Suprapubic skin (tissue), 4 donors: ENCODE results near the gene ZNF292. TPM values are rescaled to one million over a fixed set of nuclear protein-coding genes. Genes with fewer than 3 reads are reported as not detected.
"Not testable (repeated sequence)": the region's sequence is repeated elsewhere in the genome, so short reads cannot be mapped to it uniquely, and the experiment has no call there.

ENCODE experiments used
- DNase-seq, 2 donors: peaks; one replicate each; pipeline ENCODE4 v3.0.0-alpha.2; 2019; ENCODE audit warnings: low spot score in 2 of 2
- H3K27ac ChIP-seq: fragments of 200-600 bp; sonication (generic); one replicate; pipeline ENCODE4 v1.5.1; 2019
- H3K27me3 ChIP-seq: fragments of 200-600 bp; sonication (generic); one replicate; pipeline ENCODE4 v1.5.1; 2019
- H3K36me3 ChIP-seq: fragments of 200-600 bp; sonication (generic); one replicate; pipeline ENCODE4 v1.5.1; 2019
- H3K4me1 ChIP-seq: fragments of 200-600 bp; sonication (generic); one replicate; pipeline ENCODE4 v1.5.1; 2019
- H3K4me3 ChIP-seq: fragments of 200-600 bp; sonication (generic); one replicate; pipeline ENCODE4 v1.5.1; 2019; ENCODE audit warnings: mild to moderate bottlenecking
- H3K9me3 ChIP-seq: fragments of 200-600 bp; sonication (generic); one replicate; pipeline ENCODE4 v1.5.1; 2019
- EP300 ChIP-seq: sonication (generic); formaldehyde crosslinking; IDR thresholded peaks from one replicate; pipeline ENCODE4 v1.6.1; 2017; ENCODE audit warnings: antibody characterized with exemption
- POLR2A ChIP-seq, 2 donors: fragments of 450-650 bp; IDR thresholded peaks; one replicate each; pipeline ENCODE4 v1.6.1; 2017; ENCODE audit warnings: antibody characterized with exemption in 2 of 2, mild to moderate bottlenecking in 2 of 2, moderate library complexity in 2 of 2
- POLR2AphosphoS5 ChIP-seq, 3 donors: sonication (generic); formaldehyde crosslinking; IDR thresholded peaks; one replicate each; pipeline ENCODE4 v1.6.1; 2017; ENCODE audit warnings: antibody characterized with exemption in 3 of 3
- WGBS: methylation state at CpG from one replicate; pipeline ENCODE4 v1.1.5; 2018; 5-methylcytosine and 5-hydroxymethylcytosine counted together
- total RNA-seq, 4 donors: library from RNA; depleted of rRNA; stranded (reverse); fragments of >200 nt; gene quantifications; one replicate each; pipeline ENCODE4 v1.1.0, GENCODE V29; 2016
- TF ChIP-seq, protein P1 (sequence below), 2 donors: fragments of 200-600 bp in 1 of 2; fragments of 450-650 bp in 1 of 2; sonication (generic) in 1 of 2; IDR thresholded peaks; one replicate each; pipeline ENCODE4 v1.5.1; 2016 to 2019; ENCODE audit warnings: antibody characterized with exemption in 2 of 2, mild to moderate bottlenecking in 1 of 2, moderate library complexity in 1 of 2

Gene ZNF292
- total RNA-seq, 4 donors from 2014 or later: 26.7 to 111 (median 34.7) TPM

DNA sequence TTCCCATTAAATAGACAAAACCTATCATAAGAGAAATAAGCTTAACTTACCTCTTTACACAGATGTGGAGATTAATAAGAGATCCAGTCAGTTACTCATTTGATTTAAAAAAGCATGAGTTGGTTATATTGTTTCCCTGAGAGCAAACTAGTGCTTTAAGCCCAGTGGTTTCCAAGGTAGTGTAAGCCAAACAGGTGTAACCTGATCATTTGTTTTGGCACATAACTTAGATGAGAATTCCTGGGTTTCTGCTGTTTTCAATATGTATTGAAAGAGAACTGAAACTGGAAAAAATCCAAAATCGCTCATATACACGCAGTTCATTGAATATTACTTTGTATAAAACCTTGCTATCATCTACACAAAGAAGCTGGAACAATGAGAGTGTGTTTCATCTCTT lies 136.5 kb downstream of the ZNF292 start:
- TF ChIP-seq POLR2A (IDR thresholded peaks at IDR 0.05): no peak
- no peak for TF ChIP-seq EP300
- TF ChIP-seq, protein P1, sequence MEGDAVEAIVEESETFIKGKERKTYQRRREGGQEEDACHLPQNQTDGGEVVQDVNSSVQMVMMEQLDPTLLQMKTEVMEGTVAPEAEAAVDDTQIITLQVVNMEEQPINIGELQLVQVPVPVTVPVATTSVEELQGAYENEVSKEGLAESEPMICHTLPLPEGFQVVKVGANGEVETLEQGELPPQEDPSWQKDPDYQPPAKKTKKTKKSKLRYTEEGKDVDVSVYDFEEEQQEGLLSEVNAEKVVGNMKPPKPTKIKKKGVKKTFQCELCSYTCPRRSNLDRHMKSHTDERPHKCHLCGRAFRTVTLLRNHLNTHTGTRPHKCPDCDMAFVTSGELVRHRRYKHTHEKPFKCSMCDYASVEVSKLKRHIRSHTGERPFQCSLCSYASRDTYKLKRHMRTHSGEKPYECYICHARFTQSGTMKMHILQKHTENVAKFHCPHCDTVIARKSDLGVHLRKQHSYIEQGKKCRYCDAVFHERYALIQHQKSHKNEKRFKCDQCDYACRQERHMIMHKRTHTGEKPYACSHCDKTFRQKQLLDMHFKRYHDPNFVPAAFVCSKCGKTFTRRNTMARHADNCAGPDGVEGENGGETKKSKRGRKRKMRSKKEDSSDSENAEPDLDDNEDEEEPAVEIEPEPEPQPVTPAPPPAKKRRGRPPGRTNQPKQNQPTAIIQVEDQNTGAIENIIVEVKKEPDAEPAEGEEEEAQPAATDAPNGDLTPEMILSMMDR (IDR thresholded peaks at IDR 0.05): no peak
- TF ChIP-seq POLR2AphosphoS5 (IDR thresholded peaks at IDR 0.05): no peak
- Histone ChIP-seq H3K27me3 (no peaks in the 10 kb centered on the region), H3K4me3 (no peak overlapping the region), H3K9me3 (no peaks in the 10 kb centered on the region), H3K27ac (no peak overlapping the region), H3K4me1 (no peaks in the 10 kb centered on the region), H3K36me3 (no peaks in the 10 kb centered on the region)
- DNase-seq: no peak
- WGBS: 63% methylated on average over 2 of the region's 2 CpGs

DNA sequence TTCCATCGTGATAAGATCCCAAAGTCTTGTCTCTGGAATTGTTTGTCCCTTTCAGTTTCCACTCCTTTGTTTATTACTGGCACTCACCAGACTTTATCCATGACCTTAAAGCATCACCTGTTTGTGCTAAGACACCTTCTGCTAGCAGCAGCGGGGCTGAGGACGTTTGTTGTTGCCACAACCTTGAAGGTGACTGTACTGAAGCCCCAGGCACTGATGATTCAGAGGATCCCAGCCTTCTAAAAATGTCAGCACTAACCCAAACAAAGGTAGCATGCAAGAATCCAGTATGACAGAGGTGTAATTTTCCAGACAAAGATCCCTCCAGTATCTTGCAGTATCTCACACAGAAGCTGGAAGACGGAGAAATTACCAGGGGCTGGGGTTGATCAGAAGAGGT lies 138.2 kb downstream of the ZNF292 start:
- no peaks in the 10 kb centered on the region for H3K36me3 ChIP-seq
- H3K4me1 ChIP-seq: no peaks in the 10 kb centered on the region
- no peak for DNase-seq
- H3K27me3 ChIP-seq: no peaks in the 10 kb centered on the region
- no peaks in the 10 kb centered on the region for H3K9me3 ChIP-seq
- no peak overlapping the region for H3K27ac ChIP-seq
- 70% methylated on average over 4 of the region's 4 CpGs for WGBS
- TF ChIP-seq, protein P1 (IDR thresholded peaks at IDR 0.05): no peak
- TF ChIP-seq POLR2AphosphoS5 (IDR thresholded peaks at IDR 0.05): no peak
- TF ChIP-seq POLR2A (IDR thresholded peaks at IDR 0.05): no peak
- TF ChIP-seq EP300: no peak
- H3K4me3 ChIP-seq: no peak overlapping the region

DNA sequence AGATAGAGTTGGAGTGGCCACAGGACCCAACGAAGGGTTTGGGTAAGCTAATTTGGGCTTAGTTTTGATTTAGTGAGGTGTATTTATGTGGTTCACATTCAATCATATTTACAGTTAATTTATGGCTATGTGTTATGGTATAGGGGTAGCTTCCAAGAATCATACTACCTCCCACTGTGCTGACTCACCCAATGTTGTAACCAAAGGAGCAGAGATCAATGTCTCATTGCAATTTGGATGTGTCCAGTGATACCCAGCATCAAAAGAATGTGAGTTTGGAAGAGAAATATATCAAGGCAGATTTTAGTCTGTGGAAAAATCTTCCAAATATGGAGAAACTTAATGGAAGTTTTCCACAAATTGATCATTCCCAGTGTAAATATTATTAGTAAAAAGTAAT lies 141.8 kb downstream of the ZNF292 start:
- Histone ChIP-seq H3K4me3 (no peak overlapping the region), H3K9me3 (no peaks in the 10 kb centered on the region), H3K27ac (no peak overlapping the region), H3K27me3 (no peaks in the 10 kb centered on the region), H3K36me3 (no peaks in the 10 kb centered on the region), H3K4me1 (no peaks in the 10 kb centered on the region)
- no peak for TF ChIP-seq POLR2A (IDR thresholded peaks at IDR 0.05)
- TF ChIP-seq, protein P1 (IDR thresholded peaks at IDR 0.05): no peak
- TF ChIP-seq EP300: no peak
- no peak for TF ChIP-seq POLR2AphosphoS5 (IDR thresholded peaks at IDR 0.05)
- WGBS: 82% methylated on average over 1 of the region's 1 CpG
- DNase-seq: no peak

DNA sequence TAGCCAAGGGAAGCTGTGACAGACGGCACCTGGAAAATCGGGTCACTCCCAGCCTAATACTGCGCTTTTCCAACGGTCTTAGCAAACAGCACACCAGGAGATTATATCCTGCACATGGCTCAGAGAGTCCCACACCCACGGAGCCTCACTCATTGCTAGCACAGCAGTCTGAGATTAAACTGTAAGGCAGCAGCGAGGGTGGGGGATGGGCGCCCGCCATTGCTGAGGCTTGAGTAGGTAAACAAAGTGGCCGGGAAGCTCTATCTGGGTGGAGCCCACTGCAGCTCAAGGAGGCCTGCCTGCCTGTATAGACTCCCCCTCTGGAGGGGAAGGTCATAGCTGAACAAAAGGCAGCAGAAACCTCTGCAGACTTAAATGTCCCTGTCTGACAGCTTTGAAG lies 145.9 kb downstream of the ZNF292 start:
- 86% methylated on average over 9 of the region's 9 CpGs for WGBS
- H3K4me3 ChIP-seq, H3K27me3 ChIP-seq: not testable (repeated sequence)

DNA sequence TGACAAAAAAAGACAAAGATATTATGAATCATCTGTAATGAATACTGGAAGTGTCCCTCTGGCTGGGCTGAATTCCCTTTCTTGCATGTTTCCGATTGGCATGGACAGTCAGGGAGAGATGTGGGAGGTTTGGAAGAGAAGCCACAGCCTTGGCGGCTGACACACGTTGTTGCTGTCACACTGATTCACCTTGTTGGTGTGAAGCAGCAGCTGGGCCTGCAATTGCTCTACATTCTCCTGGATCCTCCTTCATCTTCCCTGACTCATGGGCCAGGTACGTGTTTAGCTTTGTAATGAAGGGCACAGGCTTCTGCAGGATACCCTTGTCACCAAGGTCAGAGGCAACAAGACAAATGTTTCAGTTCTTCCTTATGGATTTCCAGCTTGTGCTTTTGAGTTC lies 153.6 kb downstream of the ZNF292 start:
- no peaks in the 10 kb centered on the region for H3K9me3 ChIP-seq
- 77% methylated on average over 4 of the region's 4 CpGs for WGBS
- no peak for TF ChIP-seq POLR2A (IDR thresholded peaks at IDR 0.05)
- TF ChIP-seq EP300: no peak
- no peak for TF ChIP-seq POLR2AphosphoS5 (IDR thresholded peaks at IDR 0.05)
- TF ChIP-seq, protein P1 (IDR thresholded peaks at IDR 0.05): no peak
- H3K27me3 ChIP-seq: no peaks in the 10 kb centered on the region
- H3K4me3 ChIP-seq: no peak overlapping the region
- H3K27ac ChIP-seq: no peak overlapping the region
- no peaks in the 10 kb centered on the region for H3K36me3 ChIP-seq
- no peaks in the 10 kb centered on the region for H3K4me1 ChIP-seq
- DNase-seq: no peak

More for the DNA sequence above, 145.9 kb downstream of the ZNF292 start:
- not testable (repeated sequence) for H3K4me1 ChIP-seq, H3K36me3 ChIP-seq, DNase-seq, H3K27ac ChIP-seq, H3K9me3 ChIP-seq

DNA sequence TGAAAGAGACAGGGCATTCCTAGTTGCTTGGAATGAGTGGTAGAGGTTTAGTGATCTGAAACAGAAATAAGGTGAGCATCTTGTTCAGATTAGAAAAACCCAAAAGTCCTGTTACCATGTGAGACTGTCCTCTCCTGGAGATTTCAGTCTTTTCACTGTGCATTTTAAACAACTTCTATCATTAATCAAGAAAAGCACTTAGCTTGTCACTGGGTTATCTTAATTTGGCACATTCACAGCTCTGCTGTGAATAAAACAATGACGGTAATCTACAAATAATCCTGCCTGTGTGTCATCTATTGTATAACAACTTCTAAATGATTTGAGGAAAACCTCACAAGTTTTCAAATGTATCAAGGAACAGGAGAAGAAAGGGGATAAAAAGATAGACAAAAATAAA lies 157.5 kb downstream of the ZNF292 start:
- no peaks in the 10 kb centered on the region for H3K27me3 ChIP-seq
- DNase-seq: no peak
- WGBS: 0% methylated on average over 1 of the region's 1 CpG
- TF ChIP-seq, protein P1 (IDR thresholded peaks at IDR 0.05): no peak
- TF ChIP-seq POLR2AphosphoS5 (IDR thresholded peaks at IDR 0.05): no peak
- TF ChIP-seq EP300: no peak
- no peak for TF ChIP-seq POLR2A (IDR thresholded peaks at IDR 0.05)
- no peaks in the 10 kb centered on the region for H3K4me1 ChIP-seq
- no peak overlapping the region for H3K4me3 ChIP-seq
- H3K9me3 ChIP-seq: no peaks in the 10 kb centered on the region
- H3K27ac ChIP-seq: no peak overlapping the region
- no peaks in the 10 kb centered on the region for H3K36me3 ChIP-seq
